Neuronal stem cell (in vitro differentiated cells): ENCODE measurements around the gene METTL8.
"Not testable (repeated sequence)": the region's sequence is repeated elsewhere in the genome, so short reads cannot be mapped to it uniquely, and the experiment has no call there.

Source experiments
- DNase-seq: peaks from one replicate; pipeline ENCODE4 v3.0.0-alpha.2; 2013; ENCODE audit warnings: low spot score
- H2AFZ ChIP-seq: one replicate; pipeline ENCODE4 v1.6.1; 2013; ENCODE audit warnings: mild to moderate bottlenecking, low read length, inconsistent platforms
- H2AK5ac ChIP-seq: 2 replicates; pipeline ENCODE4 v1.6.1; 2013; ENCODE audit warnings: low read depth, mild to moderate bottlenecking, inconsistent platforms, low read length, moderate library complexity, mixed read lengths
- H2BK120ac ChIP-seq: 2 replicates; pipeline ENCODE4 v1.6.1; 2013; ENCODE audit warnings: low read depth, mild to moderate bottlenecking, inconsistent platforms, low read length, moderate library complexity, mixed read lengths
- H2BK12ac ChIP-seq: one replicate; pipeline ENCODE4 v1.6.1; 2013; ENCODE audit warnings: low read length, inconsistent platforms
- H2BK15ac ChIP-seq: 2 replicates; pipeline ENCODE4 v1.6.1; 2013; ENCODE audit warnings: mild to moderate bottlenecking, low read length, inconsistent platforms, mixed read lengths
- H2BK5ac ChIP-seq: one replicate; pipeline ENCODE4 v1.6.1; 2013; ENCODE audit warnings: inconsistent platforms, mild to moderate bottlenecking, low read length, moderate library complexity
- H3K14ac ChIP-seq: one replicate; pipeline ENCODE4 v1.6.1; 2013; ENCODE audit warnings: low read length, inconsistent platforms
- H3K18ac ChIP-seq: 2 replicates; pipeline ENCODE4 v1.6.1; 2013; ENCODE audit warnings: low read length, inconsistent platforms
- H3K23ac ChIP-seq: 2 replicates; pipeline ENCODE4 v1.6.1; 2013; ENCODE audit warnings: low read depth, mild to moderate bottlenecking, mixed read lengths, low read length, inconsistent platforms; ENCODE audit not compliant: poor library complexity
- H3K27ac ChIP-seq: replicated peaks from 3 replicates; pipeline ENCODE4 v1.5.1; 2013; ENCODE audit warnings: low read length, inconsistent platforms
- H3K27me3 ChIP-seq, 3 experiments: 2 replicates each; pipeline ENCODE4 v1.6.1; 2013; ENCODE audit warnings: low read length in 3 of 3, mild to moderate bottlenecking in 2 of 3, inconsistent platforms in 1 of 3, low read depth in 1 of 3, mixed read lengths in 1 of 3, moderate library complexity in 1 of 3; ENCODE audit not compliant: control insufficient read depth in 3 of 3, insufficient read depth in 3 of 3
- H3K36me3 ChIP-seq, 2 donors: replicated peaks in 1 of 2; 2 replicates each; pipeline ENCODE4 v1.6.1; 2013; ENCODE audit warnings: low read length in 2 of 2; ENCODE audit not compliant: control insufficient read depth in 2 of 2, insufficient read depth in 2 of 2
- H3K4ac ChIP-seq: 2 replicates; pipeline ENCODE4 v1.6.1; 2013; ENCODE audit warnings: inconsistent platforms, mild to moderate bottlenecking, low read length, moderate library complexity
- H3K4me1 ChIP-seq, 2 donors: 1 replicate in 1 of 2; 2 replicates in 1 of 2; pipeline ENCODE4 v1.6.1; 2013; ENCODE audit warnings: low read length in 2 of 2, low read depth in 1 of 2; ENCODE audit not compliant: control insufficient read depth in 2 of 2, insufficient read depth in 1 of 2
- H3K4me2 ChIP-seq: one replicate; pipeline ENCODE4 v1.6.1; 2013; ENCODE audit warnings: mild to moderate bottlenecking, low read length, inconsistent platforms; ENCODE audit not compliant: insufficient read depth, poor library complexity, severe bottlenecking
- H3K4me3 ChIP-seq, 2 donors: 2 replicates each; pipeline ENCODE4 v1.5.1; 2013; ENCODE audit warnings: low read length in 2 of 2, mild to moderate bottlenecking in 2 of 2, inconsistent platforms in 1 of 2, moderate library complexity in 1 of 2
- H3K79me1 ChIP-seq: one replicate; pipeline ENCODE4 v1.6.1; 2013; ENCODE audit warnings: low read depth, mild to moderate bottlenecking, inconsistent platforms, low read length, moderate library complexity
- H3K9ac ChIP-seq: one replicate; pipeline ENCODE4 v1.6.1; 2013; ENCODE audit warnings: mild to moderate bottlenecking, low read depth, low read length, inconsistent platforms; ENCODE audit not compliant: poor library complexity
- H3K9me3 ChIP-seq, 2 donors: replicated peaks in 1 of 2; 2 replicates each; pipeline versions ENCODE3 to v1.6.1; 2013; ENCODE audit warnings: low read length in 2 of 2, mild to moderate bottlenecking in 2 of 2, inconsistent platforms in 1 of 2, low read depth in 1 of 2, mixed read lengths in 1 of 2, moderate library complexity in 1 of 2; ENCODE audit not compliant: control insufficient read depth in 2 of 2, insufficient read depth in 1 of 2
- H4K8ac ChIP-seq: one replicate; pipeline ENCODE4 v1.6.1; 2013; ENCODE audit warnings: low read depth, mild to moderate bottlenecking, inconsistent platforms, low read length, moderate library complexity
- H4K91ac ChIP-seq: one replicate; pipeline ENCODE4 v1.6.1; 2013; ENCODE audit warnings: low read length, low read depth, mild to moderate bottlenecking, inconsistent platforms; ENCODE audit not compliant: poor library complexity
- WGBS, 2 donors: extraction: QIAGEN DNeasy Blood & Tissue Kit; methylation state at CpG; one replicate each; pipeline ENCODE4 v1.1.7; 2013; ENCODE audit warnings: missing lambda C conversion rate in 2 of 2, mixed read lengths in 1 of 2; ENCODE audit not compliant: insufficient read length in 2 of 2, insufficient replicate concordance in 1 of 2; ENCODE audit errors: extremely low coverage in 2 of 2; 5-methylcytosine and 5-hydroxymethylcytosine counted together

METTL8 gene

DNA sequence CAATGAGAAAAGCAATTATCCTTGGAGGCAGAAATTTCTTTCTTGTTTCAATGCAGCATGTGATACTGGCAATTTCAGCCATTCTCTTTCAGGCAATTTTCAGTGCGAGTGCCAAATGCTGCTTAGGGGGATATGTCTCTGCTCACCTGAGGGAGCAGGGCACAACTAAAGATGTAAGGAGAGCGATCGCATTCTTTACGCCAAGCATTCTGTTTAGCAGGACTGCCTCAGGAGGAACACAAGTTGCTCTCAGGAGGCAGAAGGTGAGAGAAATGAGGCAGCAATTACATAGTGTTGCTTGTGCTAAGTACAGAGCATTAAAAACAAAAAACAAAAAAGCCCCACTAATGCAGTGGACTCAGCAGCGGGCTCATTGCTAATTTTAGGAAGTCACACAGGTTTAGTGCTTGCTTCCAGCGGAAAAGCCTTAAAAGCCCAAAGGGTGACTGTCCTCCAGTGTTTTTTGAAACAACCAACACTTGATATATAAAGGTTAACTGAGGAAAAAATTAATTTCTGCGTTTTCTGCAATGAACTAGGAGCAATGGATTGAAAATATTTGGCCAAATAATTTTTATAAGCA is 116.9 kb downstream of the METTL8 start:
- Histone ChIP-seq H2BK15ac (no peak overlapping the region), H3K18ac (no peak overlapping the region), H3K23ac (no peak overlapping the region), H2AK5ac (no peak overlapping the region), H3K4ac (no peak overlapping the region), H2AFZ (no peak overlapping the region), H3K9ac (no peak overlapping the region), H3K27ac (peak overlapping the region; percentile 11), H3K9me3 (peaks cover 1% of the 10 kb centered on the region in 2 donors), H3K4me2 (no peak overlapping the region), H3K14ac (no peak overlapping the region), H3K4me3 (no peak overlapping the region), H3K79me1 (no peaks in the 10 kb centered on the region), H4K8ac (no peak overlapping the region), H3K36me3 (no peaks in the 10 kb centered on the region), H2BK5ac (no peak overlapping the region), H2BK12ac (no peak overlapping the region), H2BK120ac (no peak overlapping the region), H3K4me1 (peaks cover 10 to 16% of the 10 kb centered on the region in 2 donors), H4K91ac (no peak overlapping the region), H3K27me3 (no peaks in the 10 kb centered on the region)
- no peak for DNase-seq
- no CpG with 5 or more reads among the region's 7 CpGs for WGBS, 2 donors

DNA sequence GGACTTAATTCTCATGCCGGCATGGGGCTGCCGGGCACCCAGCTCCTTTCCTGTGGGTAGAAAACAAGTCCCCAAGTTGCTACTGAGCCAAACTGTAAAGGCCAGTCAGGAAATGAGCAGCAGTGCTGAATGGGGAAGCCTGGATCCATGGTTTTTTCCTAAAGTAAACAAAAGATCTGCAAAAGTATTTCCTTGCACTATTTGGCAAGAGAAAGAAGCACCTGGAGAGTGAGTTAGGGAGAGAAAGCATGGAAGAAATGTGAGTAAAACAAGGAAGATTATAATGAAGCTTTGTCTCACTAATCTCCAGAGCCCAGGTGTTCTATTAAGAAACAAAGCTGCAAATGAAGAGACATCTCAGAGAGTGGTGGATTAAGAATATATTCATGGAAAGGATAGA is 117.6 kb downstream of the METTL8 start:
- peaks cover 1 to 3% of the 10 kb centered on the region in 2 donors for H3K9me3 ChIP-seq
- H3K23ac ChIP-seq = no peak overlapping the region
- no peak overlapping the region for H3K14ac ChIP-seq
- no peak overlapping the region for H3K4me2 ChIP-seq
- H2AK5ac ChIP-seq = no peak overlapping the region
- no peak overlapping the region for H3K4ac ChIP-seq
- no peak overlapping the region for H2BK12ac ChIP-seq
- no peak overlapping the region for H3K18ac ChIP-seq
- no peak overlapping the region for H3K9ac ChIP-seq
- H4K91ac ChIP-seq = no peak overlapping the region
- WGBS, 2 donors = no CpG with 5 or more reads among the region's 2 CpGs
- no peaks in the 10 kb centered on the region for H3K36me3 ChIP-seq
- H4K8ac ChIP-seq = no peak overlapping the region
- H2BK120ac ChIP-seq = no peak overlapping the region
- H3K27me3 ChIP-seq = no peaks in the 10 kb centered on the region
- H2BK5ac ChIP-seq = no peak overlapping the region
- H2AFZ ChIP-seq = no peak overlapping the region
- H2BK15ac ChIP-seq = no peak overlapping the region
- H3K79me1 ChIP-seq = no peaks in the 10 kb centered on the region
- peaks cover 10 to 16% of the 10 kb centered on the region in 2 donors for H3K4me1 ChIP-seq
- no peak overlapping the region for H3K27ac ChIP-seq
- H3K4me3 ChIP-seq = no peak overlapping the region
- no peak for DNase-seq

DNA sequence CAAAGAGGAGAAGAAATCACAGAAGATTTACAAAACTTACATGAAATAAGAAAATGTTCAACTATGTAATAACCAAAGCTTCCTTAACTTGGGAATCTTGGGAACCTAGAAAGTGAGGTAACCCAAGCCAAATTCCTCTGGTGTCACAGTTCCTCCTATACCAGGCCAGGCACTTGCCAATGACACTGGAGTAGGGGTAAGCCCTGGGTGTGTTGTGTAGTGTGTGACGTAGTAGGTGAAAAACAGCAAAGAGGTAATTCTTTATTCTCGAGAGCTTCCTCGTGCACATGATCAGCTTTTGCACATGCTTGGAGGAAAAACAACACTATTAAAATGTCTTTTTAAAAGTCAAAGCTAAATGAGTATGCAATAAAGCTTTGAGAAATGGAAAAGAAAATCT is 118.0 kb downstream of the METTL8 start:
- H3K27ac ChIP-seq = no peak overlapping the region
- H2BK120ac ChIP-seq = no peak overlapping the region
- no peak overlapping the region for H4K91ac ChIP-seq
- H3K36me3 ChIP-seq = no peaks in the 10 kb centered on the region
- no peak for DNase-seq
- H3K23ac ChIP-seq = no peak overlapping the region
- WGBS, 2 donors = no CpG with 5 or more reads among the region's 3 CpGs
- H3K79me1 ChIP-seq = no peaks in the 10 kb centered on the region
- H3K4me2 ChIP-seq = no peak overlapping the region
- no peak overlapping the region for H2AFZ ChIP-seq
- no peak overlapping the region for H2BK5ac ChIP-seq
- H3K4me1 ChIP-seq = peaks cover 10 to 16% of the 10 kb centered on the region in 2 donors
- no peak overlapping the region for H3K18ac ChIP-seq
- H2BK15ac ChIP-seq = no peak overlapping the region
- H3K9ac ChIP-seq = no peak overlapping the region
- H3K4ac ChIP-seq = no peak overlapping the region
- no peak overlapping the region for H2BK12ac ChIP-seq
- no peak overlapping the region for H2AK5ac ChIP-seq
- H3K4me3 ChIP-seq = no peak overlapping the region
- no peaks in the 10 kb centered on the region for H3K27me3 ChIP-seq
- peaks cover 2 to 3% of the 10 kb centered on the region in 2 donors for H3K9me3 ChIP-seq
- no peak overlapping the region for H4K8ac ChIP-seq
- H3K14ac ChIP-seq = no peak overlapping the region

DNA sequence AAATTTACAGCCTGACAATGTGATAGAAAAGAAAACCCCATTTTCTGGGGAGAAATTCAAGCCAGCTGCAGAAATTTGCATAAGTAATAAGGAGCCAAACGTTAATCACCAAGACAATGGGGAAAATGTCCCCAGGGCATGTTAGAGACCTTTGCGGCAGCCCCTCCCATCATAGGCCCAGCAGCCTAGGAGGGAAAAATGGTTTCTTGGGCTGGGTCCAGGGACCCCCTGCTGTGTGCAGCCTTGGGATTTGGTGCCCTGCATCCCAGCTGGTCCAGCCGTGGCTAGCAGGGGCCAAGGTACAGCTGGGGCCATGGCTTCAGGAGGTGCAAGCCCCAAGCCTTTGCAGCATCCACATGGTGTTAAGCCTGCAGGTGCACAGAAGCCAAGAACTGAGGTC is 121.6 kb downstream of the METTL8 start:
- not testable (repeated sequence) for H3K36me3 ChIP-seq, H3K4me3 ChIP-seq, H3K23ac ChIP-seq, DNase-seq, H2BK15ac ChIP-seq, H4K8ac ChIP-seq, H2BK120ac ChIP-seq, H3K79me1 ChIP-seq, H2AK5ac ChIP-seq, H3K27me3 ChIP-seq, H2BK5ac ChIP-seq, H3K4ac ChIP-seq, H3K4me2 ChIP-seq, H4K91ac ChIP-seq, H3K9me3 ChIP-seq, H3K14ac ChIP-seq, H2AFZ ChIP-seq, H3K9ac ChIP-seq, H3K27ac ChIP-seq, H3K4me1 ChIP-seq, H3K18ac ChIP-seq, H2BK12ac ChIP-seq
- no CpG with 5 or more reads among the region's 3 CpGs for WGBS, 2 donors
